Panc1 (cell line): ENCODE measurements around the gene SLC9A4.

Experiments
- POLR2AphosphoS5 ChIP-seq: IDR thresholded peaks from 2 replicates; pipeline ENCODE4 v1.6.1; 2012; ENCODE audit warnings: mild to moderate bottlenecking, low read depth, low read length, moderate library complexity
- TCF7L2 ChIP-seq: IDR thresholded peaks from 2 replicates; pipeline ENCODE4 v1.6.1; 2011; ENCODE audit warnings: mild to moderate bottlenecking, low read depth, low read length, inconsistent platforms
- TF ChIP-seq, protein P1 (sequence below): fragments of 450-650 bp; IDR thresholded peaks from 2 replicates; pipeline ENCODE4 v1.5.1; 2017; ENCODE audit warnings: mild to moderate bottlenecking

DNA sequence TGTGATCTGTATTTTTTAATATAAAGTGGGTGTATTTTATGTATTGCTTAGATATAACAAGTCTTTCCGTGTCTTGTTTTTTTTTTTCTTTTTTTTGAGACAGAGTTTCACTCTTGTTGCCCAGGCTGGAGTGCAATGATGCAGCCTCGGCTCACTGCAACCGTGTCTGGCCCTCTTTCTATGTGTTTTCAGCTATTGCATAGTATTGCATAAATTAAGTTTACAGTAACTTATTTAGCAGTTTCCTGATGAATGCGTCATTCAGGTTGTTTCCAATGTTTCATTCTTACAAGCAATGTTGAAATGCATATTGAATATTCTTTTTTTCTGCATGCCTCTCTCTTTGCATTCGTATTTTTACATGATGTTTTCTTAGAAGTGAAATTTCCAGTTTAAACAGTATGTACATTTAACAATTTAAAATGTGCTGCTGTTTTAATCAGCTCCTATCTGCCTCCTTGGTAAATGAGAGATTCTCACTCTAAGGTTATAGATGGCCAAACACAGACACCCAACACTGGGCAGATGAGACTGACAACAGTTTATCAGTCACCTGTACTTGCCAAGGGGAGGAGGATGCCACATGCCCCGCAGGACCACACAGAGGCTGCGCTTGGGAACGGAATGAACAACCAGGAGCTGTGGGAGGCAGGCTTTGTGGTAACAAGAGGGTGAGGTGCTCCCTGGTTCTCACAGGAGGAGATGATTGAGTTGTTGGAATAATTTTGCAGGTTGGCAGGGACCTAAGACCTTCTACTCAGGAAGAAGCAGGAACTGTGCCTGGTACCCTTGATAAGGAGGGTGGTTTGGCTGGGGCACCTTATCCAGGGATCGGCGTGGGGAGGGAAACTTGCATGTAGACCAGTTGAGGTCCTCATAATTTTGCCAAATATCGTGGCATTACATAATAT lies 7.5 kb downstream of the SLC9A4 start:
- TF ChIP-seq, protein P1, sequence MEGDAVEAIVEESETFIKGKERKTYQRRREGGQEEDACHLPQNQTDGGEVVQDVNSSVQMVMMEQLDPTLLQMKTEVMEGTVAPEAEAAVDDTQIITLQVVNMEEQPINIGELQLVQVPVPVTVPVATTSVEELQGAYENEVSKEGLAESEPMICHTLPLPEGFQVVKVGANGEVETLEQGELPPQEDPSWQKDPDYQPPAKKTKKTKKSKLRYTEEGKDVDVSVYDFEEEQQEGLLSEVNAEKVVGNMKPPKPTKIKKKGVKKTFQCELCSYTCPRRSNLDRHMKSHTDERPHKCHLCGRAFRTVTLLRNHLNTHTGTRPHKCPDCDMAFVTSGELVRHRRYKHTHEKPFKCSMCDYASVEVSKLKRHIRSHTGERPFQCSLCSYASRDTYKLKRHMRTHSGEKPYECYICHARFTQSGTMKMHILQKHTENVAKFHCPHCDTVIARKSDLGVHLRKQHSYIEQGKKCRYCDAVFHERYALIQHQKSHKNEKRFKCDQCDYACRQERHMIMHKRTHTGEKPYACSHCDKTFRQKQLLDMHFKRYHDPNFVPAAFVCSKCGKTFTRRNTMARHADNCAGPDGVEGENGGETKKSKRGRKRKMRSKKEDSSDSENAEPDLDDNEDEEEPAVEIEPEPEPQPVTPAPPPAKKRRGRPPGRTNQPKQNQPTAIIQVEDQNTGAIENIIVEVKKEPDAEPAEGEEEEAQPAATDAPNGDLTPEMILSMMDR, result no peak
- TF ChIP-seq TCF7L2 (no peak), POLR2AphosphoS5 (no peak)
